HG03066 (cell line): ENCODE data around the gene PCDHA7.
"Not testable (repeated sequence)": the region's sequence is repeated elsewhere in the genome, so short reads cannot be mapped to it uniquely, and the experiment has no call there.

ENCODE experiments used
- ATAC-seq: cut with Tn5 transposase; IDR thresholded peaks from one replicate; pipeline ENCODE4 v1.9.1; 2021; ENCODE audit warnings: low read depth; ENCODE audit not compliant: unreplicated experiment

Gene PCDHA7

GRCh38 chr5:140833993-140834392 lies at the start of gene PCDHA7:
Gene PCDHA7, plus strand, starts transcription at chr5:140834269. Its CDS starts 115 bp downstream, at chr5:140834384.
- no peak for ATAC-seq

GRCh38 chr5:140785905-140786686 lies 48.0 kb upstream of the PCDHA7 start, which contains the start of gene PCDHA1:
Gene PCDHA1, plus strand, starts transcription at chr5:140786140.
- no peak for ATAC-seq

- ATAC-seq = not testable (repeated sequence)
These were observed 46.6 kb upstream of the PCDHA7 start for GRCh38 chr5:140787422-140787821.

- ATAC-seq = not testable (repeated sequence)
These were observed 46.1 kb upstream of the PCDHA7 start for GRCh38 chr5:140787849-140788504.

- no peak for ATAC-seq
These were observed 43.0 kb upstream of the PCDHA7 start for GRCh38 chr5:140791089-140791488.

GRCh38 chr5:140794595-140795258 lies 39.3 kb upstream of the PCDHA7 start, which contains the start of gene PCDHA2:
Gene PCDHA2, plus strand, starts transcription at chr5:140794852.
- no peak for ATAC-seq

- ATAC-seq = no peak
These were observed 38.8 kb upstream of the PCDHA7 start for GRCh38 chr5:140795259-140795641.

GRCh38 chr5:140796072-140796717 lies 37.9 kb upstream of the PCDHA7 start:
- not testable (repeated sequence) for ATAC-seq

GRCh38 chr5:140796718-140797095 lies 37.4 kb upstream of the PCDHA7 start:
- ATAC-seq = no peak

- ATAC-seq = no peak
These were observed 33.1 kb upstream of the PCDHA7 start, which contains the start of gene PCDHA3 for GRCh38 chr5:140800816-140801493. Gene PCDHA3, plus strand, starts transcription at chr5:140801057.

- ATAC-seq = no peak
These were observed 32.6 kb upstream of the PCDHA7 start for GRCh38 chr5:140801494-140801841.

- ATAC-seq = not testable (repeated sequence)
These were observed 31.7 kb upstream of the PCDHA7 start for GRCh38 chr5:140802381-140802780.

GRCh38 chr5:140802781-140803271 lies 31.2 kb upstream of the PCDHA7 start:
- ATAC-seq = no peak

- no peak for ATAC-seq
These were observed 27.0 kb upstream of the PCDHA7 start, which contains the start of gene PCDHA4 for GRCh38 chr5:140806834-140807775. Gene PCDHA4, plus strand, starts transcription at chr5:140807068.

- not testable (repeated sequence) for ATAC-seq
These were observed 25.7 kb upstream of the PCDHA7 start for GRCh38 chr5:140808241-140808888.

GRCh38 chr5:140808889-140809291 lies 25.2 kb upstream of the PCDHA7 start:
- ATAC-seq = no peak

GRCh38 chr5:140821375-140822280 lies 12.4 kb upstream of the PCDHA7 start, which contains the start of gene PCDHA5:
Gene PCDHA5, plus strand, starts transcription at chr5:140821613.
- no peak for ATAC-seq
